CD1c-positive myeloid dendritic cell (primary cell): ENCODE measurements around the gene SELENOH.

Experiments used
- DNase-seq: peaks from one replicate; pipeline ENCODE4 v3.0.0-alpha.2; 2016; ENCODE audit errors: extremely low spot score

The SELENOH gene

DNA sequence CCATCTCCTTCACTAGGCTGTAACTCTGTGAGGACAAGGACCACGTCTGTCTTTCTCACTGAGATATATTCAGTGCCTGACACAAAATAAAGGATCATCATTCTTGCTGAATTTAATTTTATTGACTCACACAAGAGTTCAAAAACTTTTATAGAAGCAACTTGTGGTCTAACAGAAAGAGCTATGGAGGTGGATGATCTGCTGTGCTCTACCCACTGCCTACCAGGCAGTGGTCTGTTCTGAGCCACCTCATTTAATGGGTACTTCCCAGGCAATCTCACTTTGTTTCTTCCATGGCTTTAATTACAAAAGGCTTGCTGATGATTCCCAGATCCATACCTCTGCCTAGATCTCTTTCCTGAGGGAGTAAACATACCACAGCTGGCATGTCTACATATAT is 5.6 kb downstream of the SELENOH start:
- no peak for DNase-seq

- no peak for DNase-seq
Observed at GRCh38 chr11:57751176-57751575, 9.9 kb downstream of the SELENOH start.

DNA sequence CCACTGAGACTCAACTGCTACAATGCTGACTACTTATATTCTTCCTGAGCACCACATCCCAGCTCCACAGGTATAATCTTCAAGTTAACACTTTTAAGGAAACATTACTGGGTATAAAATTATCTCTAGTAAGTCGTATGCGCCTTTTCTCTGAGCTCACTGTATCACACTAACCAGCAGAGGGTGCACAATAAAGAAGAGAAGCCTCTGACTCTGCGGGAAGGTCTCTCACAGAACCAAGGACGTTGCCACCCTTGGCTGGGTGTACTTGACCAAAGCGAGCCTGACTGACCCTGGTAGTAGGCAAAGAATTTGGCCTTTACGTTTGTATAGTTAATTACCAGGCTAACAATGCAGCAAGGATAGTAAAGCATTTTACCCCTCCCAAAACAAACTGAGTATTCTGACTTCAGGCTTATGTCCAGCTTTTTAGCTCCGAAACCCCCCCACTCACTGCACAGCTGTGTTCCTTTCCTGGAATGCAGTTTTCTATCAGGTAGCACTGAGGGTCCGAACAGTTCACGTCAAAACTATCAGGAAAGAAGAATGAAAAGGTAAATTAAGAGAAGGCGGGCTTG is 10.5 kb downstream of the SELENOH start, which contains the start of gene BTBD18:
Gene BTBD18, minus strand, starts transcription at position 144 of the 578 bp plus-strand sequence. CDS start 631 bp downstream, outside the sequence.
- peak; percentile 38 for DNase-seq

GRCh38 chr11:57752954-57753353 is 11.7 kb downstream of the SELENOH start:
- DNase-seq = no peak

DNA sequence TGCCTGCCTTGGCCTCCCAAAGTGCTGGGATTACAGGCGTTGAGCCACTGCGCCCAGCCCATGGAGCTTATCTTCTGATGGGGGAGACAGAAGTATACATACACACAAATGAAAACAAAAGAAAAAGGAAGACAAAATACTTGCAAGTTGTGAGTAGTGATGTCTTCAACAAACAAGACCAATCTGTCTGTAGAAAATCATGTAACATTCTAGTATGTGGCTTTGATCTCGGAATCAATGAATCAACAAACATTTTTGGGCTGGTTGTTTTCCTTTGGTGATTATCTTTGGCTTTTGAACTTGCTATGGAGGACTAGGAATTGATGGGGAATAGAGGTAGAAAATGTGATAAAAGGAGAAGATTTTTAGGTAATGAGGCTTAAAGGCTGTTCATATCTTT is 16.9 kb downstream of the SELENOH start:
- DNase-seq = no peak

DNA sequence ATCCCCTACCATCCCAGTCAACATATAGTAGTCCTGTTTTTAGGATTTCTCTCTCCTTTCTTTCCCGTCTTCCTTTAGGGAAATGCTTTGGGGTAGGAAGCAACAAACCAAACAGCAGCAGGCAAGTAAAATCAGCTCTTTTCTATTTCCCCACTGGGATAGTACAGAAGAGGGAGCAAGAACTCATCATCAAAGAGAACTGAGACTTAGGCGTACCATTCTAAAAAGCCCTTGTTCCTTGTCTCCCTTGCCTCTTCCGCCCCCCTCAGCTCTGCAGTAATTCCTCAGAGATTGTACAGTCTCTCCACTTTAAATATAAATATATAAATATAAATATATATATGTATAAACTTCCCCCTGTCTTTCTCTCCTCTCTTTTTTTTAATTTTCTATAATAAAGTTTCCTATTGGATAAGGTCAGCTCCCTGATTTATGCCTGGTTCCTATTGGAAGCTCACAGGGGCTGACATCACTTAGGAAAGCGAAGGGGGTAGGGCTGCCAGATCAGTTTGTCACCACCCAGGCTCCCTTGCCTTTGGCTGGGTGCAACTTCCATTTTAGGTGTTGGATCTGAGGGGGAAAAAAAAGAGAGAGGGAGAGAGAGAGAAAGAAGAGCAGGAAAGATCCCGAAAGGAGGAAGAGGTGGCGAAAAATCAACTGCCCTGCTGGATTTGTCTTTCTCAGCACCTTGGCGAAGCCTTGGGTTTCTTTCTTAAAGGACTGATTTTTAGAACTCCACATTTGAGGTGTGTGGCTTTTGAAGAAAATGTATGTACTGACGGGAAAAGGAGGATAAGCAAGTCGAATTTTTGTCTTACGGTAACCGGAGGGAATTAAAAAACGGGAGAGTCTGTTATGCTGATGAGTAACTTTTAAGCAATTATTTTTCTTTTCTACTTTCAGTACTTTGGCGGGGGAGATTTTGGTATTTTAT is 20.3 kb downstream of the SELENOH start, which contains the start of gene CTNND1:
Gene CTNND1, plus strand, starts transcription at position 502 of the 934 bp plus-strand sequence. CDS start 29,677 bp downstream, outside the sequence.
- DNase-seq = peak; percentile 91

- no peak for DNase-seq
Observed at GRCh38 chr11:57762235-57762861, 21.1 kb downstream of the SELENOH start.

GRCh38 chr11:57763568-57763967 is 22.3 kb downstream of the SELENOH start:
- peak; percentile 16 for DNase-seq

DNA sequence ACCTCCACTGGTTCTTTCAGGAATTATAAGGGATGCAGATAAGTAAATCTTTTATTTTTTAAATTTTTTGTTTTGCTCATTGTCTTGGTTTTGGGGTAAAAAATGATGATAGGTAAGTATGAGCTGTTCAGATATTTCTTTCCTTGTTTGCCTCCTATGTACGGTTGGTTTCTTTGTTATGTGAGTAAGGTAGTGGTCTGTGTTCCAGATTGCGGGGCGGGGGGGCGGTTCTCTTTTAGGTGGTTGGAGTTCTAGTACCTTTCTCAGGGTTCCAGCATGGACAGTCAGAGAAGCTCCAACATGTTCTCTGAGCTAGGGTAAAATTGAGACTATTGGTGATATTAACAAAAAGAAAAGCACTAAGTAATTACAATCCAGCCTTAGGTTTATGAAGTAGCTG is 22.7 kb downstream of the SELENOH start:
- no peak for DNase-seq

DNA sequence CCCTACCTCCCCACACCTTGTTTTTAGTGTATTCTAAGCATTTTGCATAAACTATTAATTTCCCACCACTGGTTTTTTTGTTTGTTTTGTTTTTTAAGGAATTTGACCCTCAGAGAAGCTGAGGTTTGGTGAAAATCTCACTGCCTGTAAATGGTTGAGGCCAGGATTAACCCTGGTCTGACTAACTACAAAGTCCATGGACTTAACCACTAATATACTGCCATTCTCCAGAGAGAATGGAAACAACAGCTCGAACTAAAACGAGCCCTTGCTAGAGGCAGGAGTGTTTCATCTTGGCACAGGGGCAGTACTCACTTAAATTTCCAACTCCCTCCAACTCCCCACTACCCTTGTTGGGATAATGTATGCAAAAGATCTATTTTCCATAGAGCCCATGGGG is 23.3 kb downstream of the SELENOH start:
- no peak for DNase-seq

GRCh38 chr11:57764972-57765371 is 23.7 kb downstream of the SELENOH start:
- DNase-seq = no peak

DNA sequence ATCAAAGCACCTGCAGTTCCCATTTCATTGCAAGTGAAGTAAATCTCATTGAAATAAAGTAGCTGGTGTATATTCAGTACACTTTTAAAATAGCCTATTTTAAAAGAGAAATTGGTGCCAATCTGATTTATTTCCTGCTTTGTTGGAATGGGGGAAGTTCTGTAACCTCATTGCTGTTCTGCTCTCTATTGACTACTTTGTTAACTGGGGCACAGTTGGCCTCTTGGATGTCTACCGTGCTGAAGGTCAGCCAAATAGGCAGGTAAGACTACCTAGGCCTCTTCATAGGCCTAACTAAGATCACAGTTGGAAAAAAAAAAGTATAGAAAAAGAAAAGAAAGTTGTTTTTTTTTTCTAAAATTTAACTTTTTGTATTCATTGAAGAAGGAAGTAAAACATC is 29.5 kb downstream of the SELENOH start:
- DNase-seq = no peak

- no peak for DNase-seq
Observed at GRCh38 chr11:57771365-57771764, 30.1 kb downstream of the SELENOH start.

DNA sequence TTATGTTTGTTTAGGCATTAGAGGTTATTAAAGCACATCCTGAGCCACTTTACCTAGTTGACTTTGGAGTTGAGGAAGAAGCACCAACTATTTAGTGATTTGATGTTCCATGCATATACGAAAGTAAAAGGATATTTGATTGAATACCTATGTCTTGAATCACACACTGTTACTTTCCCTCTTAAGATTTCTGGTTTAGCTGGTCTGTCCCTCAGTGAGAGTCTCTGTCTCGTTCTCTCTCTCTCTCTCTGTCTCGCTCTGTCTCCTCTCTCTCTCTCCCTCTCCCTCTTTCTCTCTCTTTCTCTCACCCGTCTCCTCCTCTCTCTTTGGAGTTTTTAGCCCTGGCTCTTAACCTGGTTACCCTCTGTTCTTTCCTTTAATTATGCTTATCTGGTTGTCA is 31.3 kb downstream of the SELENOH start:
- DNase-seq = no peak

DNA sequence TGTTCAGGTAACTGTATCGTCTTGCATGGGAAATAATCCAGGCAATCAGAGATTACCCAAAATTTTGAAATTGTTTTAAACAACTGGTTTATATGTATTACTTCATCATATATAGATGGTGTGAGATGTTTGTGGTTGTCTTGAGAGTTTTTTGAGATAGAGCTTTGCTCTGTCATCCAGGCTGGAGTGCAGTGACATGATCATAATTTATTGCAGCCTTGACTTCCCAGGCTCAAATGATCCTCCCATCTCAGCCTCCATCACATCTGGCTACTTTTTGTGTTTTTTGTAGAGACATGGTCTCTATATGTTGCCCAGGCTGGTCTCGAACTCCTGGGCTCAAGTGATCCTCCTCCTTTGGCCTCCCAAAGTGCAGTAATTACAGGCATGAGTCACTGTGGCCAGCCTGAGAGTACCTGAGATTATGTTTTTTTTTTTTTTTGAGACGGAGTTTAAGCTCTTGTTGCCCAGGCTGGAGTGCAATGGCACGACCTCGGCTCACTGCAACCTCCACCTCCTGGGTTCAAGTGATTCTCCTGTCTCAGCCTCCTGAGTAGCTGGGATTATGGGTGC is 31.8 kb downstream of the SELENOH start:
- DNase-seq = no peak

- DNase-seq = no peak
Observed at GRCh38 chr11:57775491-57775890, 34.2 kb downstream of the SELENOH start.

DNA sequence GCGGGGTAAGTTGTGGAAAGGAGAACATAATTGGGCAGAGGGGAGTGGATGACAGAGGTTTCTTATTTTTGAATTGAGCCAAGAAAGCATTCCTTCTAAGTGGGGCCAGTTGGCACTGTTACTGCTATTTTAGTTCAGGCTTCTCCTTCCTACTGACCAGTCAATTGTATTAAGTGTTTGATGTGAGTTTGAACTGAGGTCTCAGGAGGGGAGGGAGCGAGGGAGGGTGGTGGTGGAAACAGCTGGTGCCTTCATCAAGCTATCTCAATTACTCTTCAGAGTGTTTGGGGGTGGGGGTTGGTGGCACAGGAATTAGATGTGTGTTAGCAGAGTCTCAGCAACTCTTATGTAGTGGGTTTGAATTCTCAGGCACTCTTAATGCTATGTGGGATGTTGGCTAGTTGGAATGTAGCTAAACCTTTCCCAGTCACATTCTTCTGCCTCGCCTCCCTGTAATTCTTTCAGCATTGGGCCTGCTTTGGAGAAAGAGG is 34.8 kb downstream of the SELENOH start:
- no peak for DNase-seq

- no peak for DNase-seq
Observed at GRCh38 chr11:57776577-57777210, 35.4 kb downstream of the SELENOH start.

DNA sequence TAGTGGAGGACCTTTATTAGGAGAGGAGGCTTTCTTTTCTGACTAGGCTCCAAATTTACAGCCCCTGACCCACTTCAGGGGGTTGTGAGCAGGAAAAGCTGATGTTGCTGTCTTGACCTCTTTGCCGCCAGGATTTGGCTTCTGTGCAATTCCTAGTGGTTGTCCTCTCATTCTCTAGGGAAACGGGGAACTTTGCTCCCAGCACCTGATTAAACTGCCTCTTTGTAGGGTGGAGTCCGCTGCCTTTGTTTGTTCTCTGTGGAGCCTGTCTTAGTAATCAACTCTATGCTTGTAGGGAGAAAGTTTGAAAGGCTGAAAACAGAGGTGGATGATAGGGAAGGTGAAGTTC is 36.7 kb downstream of the SELENOH start:
- DNase-seq = no peak

- DNase-seq = no peak
Observed at GRCh38 chr11:57778318-57779037, 37.2 kb downstream of the SELENOH start.

DNA sequence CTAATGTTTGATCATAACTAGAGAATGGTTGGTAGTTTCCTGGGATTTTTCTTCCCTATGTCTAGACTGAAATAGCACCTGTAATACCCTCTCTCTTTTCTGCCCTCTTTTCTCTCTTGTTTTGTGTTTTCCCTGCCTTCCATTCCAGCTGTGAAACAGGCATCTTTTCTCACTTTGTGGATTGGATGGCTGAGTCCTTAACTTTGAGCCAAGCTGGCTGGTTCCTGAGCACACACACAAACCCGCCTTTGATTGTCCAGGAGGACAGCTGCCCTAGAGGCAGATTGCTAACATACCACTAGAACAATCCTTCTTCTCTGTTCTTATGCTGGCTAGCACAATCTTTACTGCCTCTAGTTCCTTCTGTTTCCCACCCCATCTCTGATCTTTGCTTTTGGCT is 38.0 kb downstream of the SELENOH start:
- DNase-seq = no peak
